Ishikawa (cell line): ENCODE measurements around the gene FDXR.

Experiments
- CEBPB ChIP-seq: IDR thresholded peaks from 2 replicates; pipeline ENCODE4 v1.6.1; 2012
- CREB1 ChIP-seq: IDR thresholded peaks from 2 replicates; pipeline ENCODE4 v1.6.1; 2012; ENCODE audit warnings: low read depth
- EGR1 ChIP-seq: IDR thresholded peaks from 2 replicates; pipeline ENCODE4 v1.6.1; 2012
- EP300 ChIP-seq: IDR thresholded peaks from 2 replicates; pipeline ENCODE4 v1.6.1; 2012; ENCODE audit warnings: borderline replicate concordance
- FOXM1 ChIP-seq: IDR thresholded peaks from 2 replicates; pipeline ENCODE4 v1.6.1; 2012; ENCODE audit warnings: low read depth, borderline replicate concordance
- MAX ChIP-seq: IDR thresholded peaks from 2 replicates; pipeline ENCODE4 v1.6.1; 2012
- NFIC ChIP-seq: IDR thresholded peaks from 2 replicates; pipeline ENCODE4 v1.6.1; 2012
- RAD21 ChIP-seq: IDR thresholded peaks from 2 replicates; pipeline ENCODE4 v1.6.1; 2012; ENCODE audit warnings: low read depth
- REST ChIP-seq: IDR thresholded peaks from 2 replicates; pipeline ENCODE4 v1.6.1; 2012; ENCODE audit warnings: low read depth, mild to moderate bottlenecking
- TAF1 ChIP-seq: IDR thresholded peaks from 2 replicates; pipeline ENCODE4 v1.6.1; 2012; ENCODE audit warnings: low read depth, mild to moderate bottlenecking
- TCF12 ChIP-seq: IDR thresholded peaks from 2 replicates; pipeline ENCODE4 v1.6.1; 2012; ENCODE audit warnings: low read depth
- TEAD4 ChIP-seq: IDR thresholded peaks from 2 replicates; pipeline ENCODE4 v1.6.1; 2012
- USF1 ChIP-seq: IDR thresholded peaks from 2 replicates; pipeline ENCODE4 v1.6.1; 2012
- YY1 ChIP-seq: IDR thresholded peaks from 2 replicates; pipeline ENCODE4 v1.6.1; 2012; ENCODE audit warnings: low read depth
- ZBTB7A ChIP-seq: IDR thresholded peaks from 2 replicates; pipeline ENCODE4 v1.6.1; 2012; ENCODE audit warnings: low read depth

FDXR gene

GRCh38 chr17:74856112-74856511 lies 16.7 kb downstream of the FDXR start:
- TF ChIP-seq MAX (no peak), ZBTB7A (no peak), CREB1 (no peak), USF1 (no peak)

- TF ChIP-seq TEAD4: no peak
- no peak for TF ChIP-seq CREB1
- TF ChIP-seq USF1: no peak
- TF ChIP-seq TAF1: no peak
- no peak for TF ChIP-seq CEBPB
- no peak for TF ChIP-seq EP300
- TF ChIP-seq ZBTB7A: no peak
- no peak for TF ChIP-seq YY1
- no peak for TF ChIP-seq REST
- no peak for TF ChIP-seq FOXM1
- no peak for TF ChIP-seq NFIC
- TF ChIP-seq MAX: no peak
- no peak for TF ChIP-seq RAD21
- TF ChIP-seq EGR1: no peak
- TF ChIP-seq TCF12: no peak
Observed at GRCh38 chr17:74855323-74855722, 17.5 kb downstream of the FDXR start.

GRCh38 chr17:74854792-74855191 lies 18.0 kb downstream of the FDXR start:
- TF ChIP-seq EGR1 (no peak), TEAD4 (no peak), EP300 (no peak), MAX (no peak), RAD21 (no peak), TAF1 (no peak)

- TF ChIP-seq YY1 (no peak), EGR1 (no peak), TAF1 (no peak), ZBTB7A (no peak), CEBPB (no peak), MAX (no peak), USF1 (no peak), FOXM1 (no peak), CREB1 (no peak), RAD21 (no peak), NFIC (no peak)
Observed at GRCh38 chr17:74853669-74854068, 19.1 kb downstream of the FDXR start.

- no peak for TF ChIP-seq FOXM1
- TF ChIP-seq CREB1: no peak
- TF ChIP-seq RAD21: no peak
- no peak for TF ChIP-seq EP300
- no peak for TF ChIP-seq USF1
- TF ChIP-seq NFIC: no peak
- TF ChIP-seq TEAD4: no peak
- TF ChIP-seq TCF12: no peak
- TF ChIP-seq REST: no peak
- no peak for TF ChIP-seq TAF1
- no peak for TF ChIP-seq MAX
- TF ChIP-seq CEBPB: no peak
- TF ChIP-seq EGR1: no peak
- no peak for TF ChIP-seq ZBTB7A
- no peak for TF ChIP-seq YY1
Observed at GRCh38 chr17:74853048-74853397, 19.8 kb downstream of the FDXR start.
